Progenitor cell of endocrine pancreas (in vitro differentiated cells): ENCODE results near the gene DPP10. TPM values are rescaled to one million over a fixed set of nuclear protein-coding genes. Genes with fewer than 3 reads are reported as not detected.

ENCODE experiments used
- DNase-seq: peaks from one replicate; pipeline ENCODE4 v3.0.0; 2021; ENCODE audit warnings: low spot score; ENCODE audit not compliant: unreplicated experiment
- H3K27ac Mint-ChIP-seq: 2 replicates; pipeline ENCODE4 v1.8.0; 2021; ENCODE audit warnings: mild to moderate bottlenecking, moderate library complexity, mixed read lengths
- H3K27me3 Mint-ChIP-seq: 2 replicates; pipeline ENCODE4 v1.8.0; 2021; ENCODE audit warnings: mixed read lengths
- H3K36me3 Mint-ChIP-seq: 2 replicates; pipeline ENCODE4 v1.8.0; 2022; ENCODE audit warnings: mixed read lengths; ENCODE audit not compliant: insufficient read depth
- H3K4me1 Mint-ChIP-seq: 2 replicates; pipeline ENCODE4 v1.8.0; 2021; ENCODE audit warnings: low read depth, mixed read lengths
- H3K4me3 Mint-ChIP-seq: 2 replicates; pipeline ENCODE4 v1.8.0; 2021; ENCODE audit warnings: low read depth, mild to moderate bottlenecking, moderate library complexity, mixed read lengths
- H3K9me3 Mint-ChIP-seq: 2 replicates; pipeline ENCODE4 v1.8.0; 2021; ENCODE audit warnings: low read depth, mixed read lengths
- CTCF ChIP-seq: fragments of 200-600 bp; sonication (generic); IDR thresholded peaks from one replicate; pipeline ENCODE4 v1.5.0; 2021; ENCODE audit warnings: antibody characterized with exemption, mild to moderate bottlenecking; ENCODE audit not compliant: unreplicated experiment
- total RNA-seq: library from RNA; stranded (reverse); gene quantifications from 2 replicates; pipeline ENCODE4 v1.2.1, GENCODE V29; 2021

DPP10 gene
- total RNA-seq, 1 donor from 2014 or later = 44.6 TPM

DNA sequence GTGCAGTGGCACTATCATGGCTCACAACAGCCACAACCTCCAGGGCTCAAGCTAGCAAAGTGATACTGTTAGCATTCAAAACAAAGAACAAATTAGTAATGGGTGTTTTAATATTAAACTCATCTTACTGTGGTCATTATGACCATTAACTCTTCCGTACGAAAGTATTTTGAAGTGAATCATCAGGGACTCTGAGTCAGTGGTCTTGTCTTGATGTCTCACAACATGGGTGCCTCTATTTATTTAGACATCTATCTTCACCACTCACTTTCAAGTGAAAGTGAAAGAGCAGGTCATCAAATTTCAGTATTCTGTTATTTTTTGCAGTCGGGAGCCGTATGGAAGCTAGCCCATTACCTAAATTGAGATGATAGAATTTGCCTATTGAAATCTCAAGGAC lies 1118.2 kb downstream of the DPP10 start:
- Mint-ChIP-seq H3K4me1 (peaks cover 3% of the 10 kb centered on the region), H3K9me3 (no peaks in the 10 kb centered on the region), H3K27ac (no peak overlapping the region), H3K4me3 (no peak overlapping the region), H3K36me3 (no peaks in the 10 kb centered on the region), H3K27me3 (no peaks in the 10 kb centered on the region)
- TF ChIP-seq CTCF = no peak
- DNase-seq = no peak

GRCh38 chr2:115568643-115569042 lies 1126.2 kb downstream of the DPP10 start:
- Mint-ChIP-seq H3K36me3 (no peaks in the 10 kb centered on the region), H3K9me3 (no peaks in the 10 kb centered on the region), H3K4me3 (no peak overlapping the region), H3K4me1 (peaks cover 3% of the 10 kb centered on the region), H3K27ac (no peak overlapping the region), H3K27me3 (no peaks in the 10 kb centered on the region)
- no peak for DNase-seq
- TF ChIP-seq CTCF = no peak

DNA sequence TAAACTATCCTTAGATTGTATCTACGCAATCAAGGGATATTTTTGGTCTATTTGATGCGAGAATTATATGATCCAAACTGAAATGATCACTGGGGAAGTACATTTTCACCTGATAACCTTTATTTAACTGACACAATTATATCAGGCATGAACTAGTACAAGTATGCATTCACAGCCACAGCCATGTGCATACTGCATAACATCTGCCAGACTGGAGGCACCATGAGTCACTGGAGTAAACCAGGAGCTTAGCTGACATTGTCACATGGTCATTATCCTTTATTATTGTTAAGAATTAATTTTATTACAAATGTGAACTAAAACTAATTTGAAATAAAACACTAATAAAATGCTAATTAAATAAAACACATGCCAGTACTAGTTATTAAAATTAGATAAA lies 1127.1 kb downstream of the DPP10 start:
- no peak for TF ChIP-seq CTCF
- Mint-ChIP-seq H3K27me3 (no peaks in the 10 kb centered on the region), H3K4me1 (peaks cover 3% of the 10 kb centered on the region), H3K27ac (no peak overlapping the region), H3K36me3 (peaks cover 2% of the 10 kb centered on the region), H3K9me3 (peaks cover 7% of the 10 kb centered on the region), H3K4me3 (no peak overlapping the region)
- no peak for DNase-seq

- DNase-seq = no peak
- Mint-ChIP-seq H3K36me3 (peaks cover 2% of the 10 kb centered on the region), H3K27ac (no peak overlapping the region), H3K4me1 (no peaks in the 10 kb centered on the region), H3K9me3 (peaks cover 8% of the 10 kb centered on the region), H3K4me3 (no peak overlapping the region), H3K27me3 (no peaks in the 10 kb centered on the region)
- no peak for TF ChIP-seq CTCF
Observed at GRCh38 chr2:115572746-115573145, 1130.3 kb downstream of the DPP10 start.

DNA sequence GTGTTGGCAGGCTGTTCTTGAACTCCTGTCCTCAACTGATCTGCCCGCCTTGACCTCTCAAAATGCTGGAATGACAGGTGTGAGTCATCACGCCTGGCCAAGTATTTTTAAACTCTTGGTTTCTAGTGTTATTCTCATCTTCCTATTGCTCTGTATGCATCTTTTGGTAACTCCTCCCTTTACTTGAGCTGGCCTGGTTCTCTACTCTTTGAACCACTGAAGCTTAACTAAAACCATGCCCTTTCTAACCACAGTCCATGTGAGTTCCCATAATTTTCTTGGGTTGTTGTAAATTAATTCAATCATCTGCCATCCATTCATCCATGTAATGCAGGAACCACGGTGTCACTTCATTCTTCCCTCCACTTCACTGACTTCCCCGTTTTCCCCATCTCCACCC lies 1131.3 kb downstream of the DPP10 start:
- Mint-ChIP-seq H3K4me3 (no peak overlapping the region), H3K36me3 (peaks cover 2% of the 10 kb centered on the region), H3K27me3 (no peaks in the 10 kb centered on the region), H3K27ac (no peak overlapping the region), H3K4me1 (no peaks in the 10 kb centered on the region), H3K9me3 (peaks cover 8% of the 10 kb centered on the region)
- no peak for DNase-seq
- no peak for TF ChIP-seq CTCF
